Ovary (tissue), 9 donors: ENCODE measurements around the gene ZNHIT1. TPM values are rescaled to one million over a fixed set of nuclear protein-coding genes. Genes with fewer than 3 reads are reported as not detected.

Source experiments
- DNase-seq, 5 donors: peaks; one replicate each; pipeline ENCODE4 v3.0.0-alpha.2; 2019 to 2020
- H3K27ac ChIP-seq, 2 donors: fragments of 200-600 bp; one replicate each; pipeline versions ENCODE4 v1.5.1 to v1.8.0; 2019 to 2022
- H3K27me3 ChIP-seq: fragments of 200-600 bp; one replicate; pipeline ENCODE4 v1.8.0; 2022
- H3K36me3 ChIP-seq: fragments of 200-600 bp; sonication (generic); one replicate; pipeline ENCODE4 v1.5.1; 2019
- H3K4me1 ChIP-seq: one replicate; pipeline ENCODE4 v1.8.1; 2013; ENCODE audit warnings: mild to moderate bottlenecking, moderate library complexity; ENCODE audit not compliant: insufficient read depth
- H3K4me3 ChIP-seq: fragments of 200-600 bp; sonication (generic); one replicate; pipeline ENCODE4 v1.5.1; 2017
- H3K9me3 ChIP-seq, 2 donors: fragments of 200-600 bp in 1 of 2; sonication (generic) in 1 of 2; one replicate each; pipeline versions ENCODE4 v1.5.1 to v1.8.1; 2013 to 2019; ENCODE audit warnings: mild to moderate bottlenecking in 1 of 2, moderate library complexity in 1 of 2
- EP300 ChIP-seq: sonication (generic); formaldehyde crosslinking; IDR thresholded peaks from one replicate; pipeline ENCODE4 v1.6.1; 2017; ENCODE audit warnings: antibody characterized with exemption
- POLR2A ChIP-seq: fragments of 450-650 bp; IDR thresholded peaks from one replicate; pipeline ENCODE4 v1.6.1; 2017; ENCODE audit warnings: antibody characterized with exemption, mild to moderate bottlenecking, moderate library complexity
- WGBS, 3 donors: extraction: QIAGEN DNeasy Blood & Tissue Kit in 1 of 3; methylation state at CpG; one replicate each; pipeline versions ENCODE4 v1.1.5 to v1.1.7; 2013 to 2017; 5-methylcytosine and 5-hydroxymethylcytosine counted together
- intact Hi-C, 4 donors: fragments of 100-400 bp; cut with DNase I; formaldehyde crosslinking; loops; one replicate each; pipeline versions ENCODE4 v1.11.0 to v1.15.1; 2022 to 2023
- polyA plus RNA-seq, 2 donors: library from polyadenylated mRNA; stranded (reverse); fragments of 200-250 nt in 1 of 2; fragments of 350-450 nt in 1 of 2; fragmentation: Illumina TruSeq in 1 of 2; extraction: RNeasy Lipid Tissue Mini Kit (QIAGEN cat#74804) in 1 of 2; gene quantifications; one replicate each; pipeline ENCODE4 v1.2.3, GENCODE V29; 2013 to 2014
- total RNA-seq, 7 donors: library from RNA; depleted of rRNA in 2 of 7; stranded (reverse); fragments of >200 nt in 2 of 7; fragmentation: NEBNext Ultra II Directional in 3 of 7; extraction: Animal tissue kit (Norgen Biotek cat#: 25700) in 3 of 7; gene quantifications; one replicate each; pipeline versions ENCODE4 v1.1.0 to v1.2.4, GENCODE V29; 2016 to 2023
- TF ChIP-seq, protein P1 (sequence below), 3 donors: fragments of 450-650 bp in 2 of 3; fragments of 200-600 bp in 1 of 3; IDR thresholded peaks; one replicate each; pipeline versions ENCODE4 v1.5.1 to v1.8.0; 2016 to 2022; ENCODE audit warnings: antibody characterized with exemption in 3 of 3, mild to moderate bottlenecking in 1 of 3
- donor health status: DM: no; HTN: no; CAD: no; lungs with moderate emphysema.
- donor health status: DM: no; HTN: no; CAD: no.
- donor health status: Bipolar disorder and iron deficiency.
- donor health status: DM: yes; HTN: yes; CAD: no.
- donor health status: DM: no; HTN: no; CAD: no.
- donor health status: DM: yes; HTN: yes; CAD: no.

Gene ZNHIT1
- total and polyA plus RNA-seq, 9 donors, result 27.6 to 84.4 (median 43.5) TPM

DNA sequence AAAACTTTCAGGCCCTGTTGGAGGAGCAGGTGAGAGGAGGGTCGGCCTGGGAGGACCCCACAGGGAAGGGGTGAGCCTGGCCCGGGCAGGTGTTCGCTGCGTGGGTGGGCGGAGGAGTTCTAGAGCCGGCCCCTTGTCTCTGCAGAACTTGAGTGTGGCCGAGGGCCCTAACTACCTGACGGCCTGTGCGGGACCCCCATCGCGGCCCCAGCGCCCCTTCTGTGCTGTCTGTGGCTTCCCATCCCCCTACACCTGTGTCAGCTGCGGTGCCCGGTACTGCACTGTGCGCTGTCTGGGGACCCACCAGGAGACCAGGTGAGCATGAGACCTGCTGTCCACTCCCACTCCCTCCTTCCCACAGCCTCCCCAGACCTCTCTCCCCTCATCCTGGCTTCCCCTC lies 5.6 kb downstream of the ZNHIT1 start:
- no peak overlapping the region for H3K27ac ChIP-seq
- H3K4me1 ChIP-seq, result peaks cover 6% of the 10 kb centered on the region
- intact Hi-C loops, result no loop called here
- TF ChIP-seq POLR2A (no peak), EP300 (no peak)
- TF ChIP-seq, protein P1, sequence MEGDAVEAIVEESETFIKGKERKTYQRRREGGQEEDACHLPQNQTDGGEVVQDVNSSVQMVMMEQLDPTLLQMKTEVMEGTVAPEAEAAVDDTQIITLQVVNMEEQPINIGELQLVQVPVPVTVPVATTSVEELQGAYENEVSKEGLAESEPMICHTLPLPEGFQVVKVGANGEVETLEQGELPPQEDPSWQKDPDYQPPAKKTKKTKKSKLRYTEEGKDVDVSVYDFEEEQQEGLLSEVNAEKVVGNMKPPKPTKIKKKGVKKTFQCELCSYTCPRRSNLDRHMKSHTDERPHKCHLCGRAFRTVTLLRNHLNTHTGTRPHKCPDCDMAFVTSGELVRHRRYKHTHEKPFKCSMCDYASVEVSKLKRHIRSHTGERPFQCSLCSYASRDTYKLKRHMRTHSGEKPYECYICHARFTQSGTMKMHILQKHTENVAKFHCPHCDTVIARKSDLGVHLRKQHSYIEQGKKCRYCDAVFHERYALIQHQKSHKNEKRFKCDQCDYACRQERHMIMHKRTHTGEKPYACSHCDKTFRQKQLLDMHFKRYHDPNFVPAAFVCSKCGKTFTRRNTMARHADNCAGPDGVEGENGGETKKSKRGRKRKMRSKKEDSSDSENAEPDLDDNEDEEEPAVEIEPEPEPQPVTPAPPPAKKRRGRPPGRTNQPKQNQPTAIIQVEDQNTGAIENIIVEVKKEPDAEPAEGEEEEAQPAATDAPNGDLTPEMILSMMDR (IDR thresholded peaks at IDR 0.05), result no peak
- no peak for DNase-seq
- no peaks in the 10 kb centered on the region for H3K9me3 ChIP-seq
- 89 to 93% (median 93%) methylated on average over 15 of the region's 15 CpGs for WGBS, 3 donors
- no peak overlapping the region for H3K4me3 ChIP-seq
- no peaks in the 10 kb centered on the region for H3K36me3 ChIP-seq
- H3K27me3 ChIP-seq, result no peaks in the 10 kb centered on the region

DNA sequence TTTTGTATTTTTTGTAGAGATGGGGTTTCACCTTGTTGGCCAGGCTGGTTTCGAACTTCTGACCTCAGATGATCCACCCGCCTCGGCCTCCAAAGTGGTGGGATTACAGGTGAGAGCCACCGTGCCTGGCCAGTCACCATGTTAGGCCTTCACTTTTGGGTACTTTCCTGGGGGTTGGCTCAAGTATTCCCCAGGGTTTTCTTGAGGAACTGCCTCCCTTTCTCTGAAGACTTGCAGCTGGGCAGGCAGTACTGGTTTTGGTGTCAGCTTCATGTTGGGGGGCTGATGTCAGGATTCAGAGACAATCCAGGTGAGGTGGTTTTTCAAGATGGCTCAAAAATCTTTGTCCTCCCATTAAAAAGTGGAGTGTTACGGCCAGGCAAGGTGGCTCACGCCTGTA lies 7.7 kb downstream of the ZNHIT1 start:
- TF ChIP-seq EP300, result no peak
- TF ChIP-seq, protein P1 (IDR thresholded peaks at IDR 0.05), result no peak
- no peak for TF ChIP-seq POLR2A
- DNase-seq, result no peak
- Histone ChIP-seq H3K36me3 (no peaks in the 10 kb centered on the region), H3K4me1 (no peaks in the 10 kb centered on the region), H3K27me3 (no peaks in the 10 kb centered on the region), H3K27ac (no peak overlapping the region), H3K9me3 (no peaks in the 10 kb centered on the region), H3K4me3 (no peak overlapping the region)
- intact Hi-C loops, result no loop called here
- WGBS, 3 donors, result 92 to 98% (median 94%) methylated on average over 6 of the region's 6 CpGs

DNA sequence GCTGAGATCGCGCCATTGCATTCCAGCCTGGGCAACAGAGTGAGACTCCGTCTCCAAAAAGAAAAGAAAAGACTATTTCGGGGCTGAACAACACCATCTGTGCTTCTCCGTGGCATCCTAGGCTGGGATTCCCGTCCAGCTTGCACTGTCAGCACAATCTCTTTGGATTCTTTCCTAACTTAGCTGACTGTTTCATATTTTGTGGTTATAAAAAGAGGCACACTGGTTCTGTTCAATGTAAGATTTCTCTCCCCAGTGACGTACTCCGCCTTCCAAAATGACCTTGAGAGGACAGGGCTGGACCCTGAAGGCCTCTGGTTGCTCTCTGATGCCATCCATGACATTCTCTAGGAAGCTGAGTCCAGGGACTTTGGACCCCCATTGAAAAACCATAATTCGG lies 8.8 kb downstream of the ZNHIT1 start:
- Histone ChIP-seq H3K36me3 (no peaks in the 10 kb centered on the region), H3K27me3 (no peaks in the 10 kb centered on the region), H3K4me1 (no peaks in the 10 kb centered on the region), H3K9me3 (no peaks in the 10 kb centered on the region), H3K4me3 (no peak overlapping the region), H3K27ac (no peak overlapping the region)
- intact Hi-C loops, result no loop called here
- DNase-seq, result no peak
- WGBS, 3 donors, result 48 to 69% (median 49%) methylated on average over 9 of the region's 9 CpGs
- TF ChIP-seq, protein P1 (IDR thresholded peaks at IDR 0.05), result no peak
- no peak for TF ChIP-seq POLR2A
- no peak for TF ChIP-seq EP300

DNA sequence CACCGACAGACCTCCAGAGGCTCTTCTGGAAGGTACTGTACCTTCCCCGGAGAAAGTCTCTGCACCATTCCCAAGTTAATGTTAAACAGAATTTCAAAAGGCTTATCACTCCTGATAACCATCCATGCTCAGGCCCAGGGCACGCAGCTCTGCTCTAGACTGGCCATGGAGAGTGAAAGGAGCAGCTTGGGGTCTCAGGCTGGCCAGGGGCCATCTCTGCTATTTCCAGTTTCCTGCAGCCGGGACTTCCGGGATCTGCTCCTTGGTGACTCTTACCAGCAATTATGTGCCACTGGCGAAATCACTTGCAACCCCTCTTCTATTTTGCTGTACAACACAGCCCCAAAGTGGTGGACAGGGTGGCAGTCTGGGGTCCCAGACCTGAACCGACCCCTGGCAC lies 13.7 kb downstream of the ZNHIT1 start:
- Histone ChIP-seq H3K9me3 (no peaks in the 10 kb centered on the region), H3K4me1 (peaks cover 3% of the 10 kb centered on the region), H3K36me3 (no peaks in the 10 kb centered on the region), H3K27ac (no peak overlapping the region), H3K4me3 (no peak overlapping the region), H3K27me3 (no peaks in the 10 kb centered on the region)
- intact Hi-C loops, result no loop called here
- 71 to 74% (median 74%) methylated on average over 7 of the region's 7 CpGs for WGBS, 3 donors
- DNase-seq, result no peak
- TF ChIP-seq POLR2A (no peak), EP300 (no peak)
- TF ChIP-seq, protein P1 (IDR thresholded peaks at IDR 0.05), result no peak
